Mucosa of stomach (tissue), 1 donor: Measurements from ENCODE around the gene CELA1.

Source experiments
- H3K27me3 ChIP-seq: one replicate; pipeline ENCODE4 v1.7.0; 2013; ENCODE audit warnings: mild to moderate bottlenecking, low read length; ENCODE audit not compliant: control insufficient read depth, insufficient read depth
- H3K36me3 ChIP-seq: one replicate; pipeline ENCODE4 v1.7.0; 2013; ENCODE audit warnings: low read length; ENCODE audit not compliant: control insufficient read depth, insufficient read depth
- H3K4me1 ChIP-seq: one replicate; pipeline ENCODE4 v1.7.0; 2013; ENCODE audit warnings: mild to moderate bottlenecking, low read length; ENCODE audit not compliant: control insufficient read depth, insufficient read depth
- H3K4me3 ChIP-seq: one replicate; pipeline ENCODE4 v1.7.0; 2013; ENCODE audit warnings: low read length
- H3K9ac ChIP-seq: one replicate; pipeline ENCODE4 v1.7.0; 2013; ENCODE audit warnings: mild to moderate bottlenecking, low read length, moderate library complexity
- H3K9me3 ChIP-seq: one replicate; pipeline ENCODE4 v1.7.0; 2013; ENCODE audit warnings: mild to moderate bottlenecking, low read length, moderate library complexity; ENCODE audit not compliant: control insufficient read depth
- donor health status: Pancreatic carcinoma.

Gene CELA1

GRCh38 chr12:51371295-51371953 lies 24.9 kb upstream of the CELA1 start:
- Histone ChIP-seq H3K9ac (no peak overlapping the region), H3K27me3 (no peaks in the 10 kb centered on the region), H3K4me3 (no peak overlapping the region), H3K36me3 (peaks cover 20% of the 10 kb centered on the region), H3K4me1 (peaks cover 21% of the 10 kb centered on the region), H3K9me3 (no peaks in the 10 kb centered on the region)

GRCh38 chr12:51370667-51371066 lies 24.2 kb upstream of the CELA1 start:
- Histone ChIP-seq H3K4me1 (peaks cover 21% of the 10 kb centered on the region), H3K4me3 (no peak overlapping the region), H3K27me3 (no peaks in the 10 kb centered on the region), H3K9me3 (no peaks in the 10 kb centered on the region), H3K36me3 (peaks cover 28% of the 10 kb centered on the region), H3K9ac (no peak overlapping the region)

DNA sequence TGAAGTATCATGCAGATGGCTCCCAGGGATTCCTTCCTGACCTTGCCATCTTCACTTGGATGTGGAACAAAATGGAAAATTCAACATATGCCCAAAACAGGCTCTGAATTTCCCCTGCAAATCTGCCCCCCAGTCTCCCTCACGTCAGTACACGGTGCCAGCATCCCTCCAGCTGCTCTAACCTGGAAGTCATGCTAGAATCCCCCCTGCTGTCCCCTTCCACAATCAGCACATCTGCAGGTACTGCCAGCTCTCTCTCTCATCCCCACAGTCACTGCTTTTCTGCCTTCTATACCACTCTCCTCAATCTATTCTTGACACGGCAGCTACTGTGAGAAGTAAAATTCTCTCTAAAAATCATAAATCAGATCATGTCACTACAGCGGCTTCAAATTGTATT lies 23.1 kb upstream of the CELA1 start:
- H3K9ac ChIP-seq = no peak overlapping the region
- peaks cover 21% of the 10 kb centered on the region for H3K4me1 ChIP-seq
- H3K9me3 ChIP-seq = no peaks in the 10 kb centered on the region
- no peaks in the 10 kb centered on the region for H3K27me3 ChIP-seq
- no peak overlapping the region for H3K4me3 ChIP-seq
- peaks cover 30% of the 10 kb centered on the region for H3K36me3 ChIP-seq

DNA sequence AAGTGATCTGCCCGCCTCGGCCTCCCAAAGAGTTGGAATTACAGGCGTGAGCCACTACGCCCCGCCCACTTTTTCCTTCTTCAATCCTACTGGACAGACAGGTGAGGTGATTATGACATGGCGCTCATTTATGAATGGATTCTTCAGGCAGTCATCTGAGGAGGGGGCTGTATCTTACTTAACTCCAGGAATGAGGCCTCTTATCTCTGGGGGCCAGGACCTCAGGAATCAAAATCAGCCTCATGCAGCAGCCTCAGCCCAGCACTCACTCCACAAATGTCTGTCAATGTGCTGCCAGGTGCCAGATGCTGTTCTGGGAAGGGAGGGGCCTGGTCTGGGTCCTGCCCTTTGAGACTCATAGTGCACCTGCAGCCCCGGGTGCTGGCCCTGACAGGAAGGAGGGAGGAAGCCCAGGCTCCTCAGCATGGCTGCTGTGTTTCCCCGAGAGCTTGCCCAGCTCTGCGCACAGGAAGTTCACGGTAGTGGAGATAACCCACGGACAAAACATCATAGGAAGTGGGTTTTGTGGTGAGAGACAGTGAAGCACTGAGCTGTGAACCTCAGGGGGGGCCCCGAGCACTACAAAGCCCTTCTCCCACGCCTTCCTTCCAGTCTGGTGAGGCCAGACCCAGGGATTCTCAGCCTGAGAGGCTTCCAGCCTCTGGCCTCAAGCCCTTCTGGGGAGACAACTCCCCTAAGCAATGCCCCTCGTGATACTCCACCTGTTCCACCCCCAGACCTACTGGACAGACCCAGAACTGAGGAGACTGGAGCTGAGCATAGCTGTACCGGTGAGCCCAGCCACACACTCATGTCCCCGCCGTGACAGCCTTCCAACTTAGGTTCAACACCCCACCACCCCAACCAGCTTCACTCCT lies 22.4 kb upstream of the CELA1 start:
- H3K9ac ChIP-seq = no peak overlapping the region
- peaks cover 21% of the 10 kb centered on the region for H3K4me1 ChIP-seq
- H3K9me3 ChIP-seq = no peaks in the 10 kb centered on the region
- H3K4me3 ChIP-seq = no peak overlapping the region
- no peaks in the 10 kb centered on the region for H3K27me3 ChIP-seq
- H3K36me3 ChIP-seq = peaks cover 27% of the 10 kb centered on the region

- Histone ChIP-seq H3K27me3 (no peaks in the 10 kb centered on the region), H3K4me1 (peaks cover 16% of the 10 kb centered on the region), H3K9me3 (no peaks in the 10 kb centered on the region), H3K36me3 (peaks cover 27% of the 10 kb centered on the region), H3K9ac (no peak overlapping the region), H3K4me3 (no peak overlapping the region)
Observed at GRCh38 chr12:51365276-51365675, 18.8 kb upstream of the CELA1 start.

DNA sequence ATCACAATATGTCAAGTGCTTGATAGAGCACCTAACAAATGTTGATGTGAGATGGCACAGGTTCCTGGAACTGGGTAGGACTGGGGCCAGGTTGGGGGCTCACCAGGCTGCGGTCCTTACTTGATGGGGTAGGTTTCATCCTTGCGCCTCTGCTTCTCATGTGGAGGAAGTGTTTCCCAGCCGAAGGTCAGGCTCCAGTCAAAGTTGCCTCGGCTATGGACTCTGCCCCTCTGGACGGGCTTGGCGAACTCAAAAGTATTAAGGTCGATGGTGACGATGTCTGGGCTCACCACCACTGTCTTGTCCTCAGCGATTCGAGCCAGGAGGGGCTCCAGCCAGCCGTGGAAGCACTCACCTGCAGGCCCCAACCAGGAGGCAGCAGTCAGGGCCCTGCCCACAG lies 17.5 kb upstream of the CELA1 start:
- Histone ChIP-seq H3K4me3 (no peak overlapping the region), H3K9me3 (no peaks in the 10 kb centered on the region), H3K9ac (no peak overlapping the region), H3K4me1 (peaks cover 10% of the 10 kb centered on the region), H3K36me3 (peaks cover 27% of the 10 kb centered on the region), H3K27me3 (no peaks in the 10 kb centered on the region)

DNA sequence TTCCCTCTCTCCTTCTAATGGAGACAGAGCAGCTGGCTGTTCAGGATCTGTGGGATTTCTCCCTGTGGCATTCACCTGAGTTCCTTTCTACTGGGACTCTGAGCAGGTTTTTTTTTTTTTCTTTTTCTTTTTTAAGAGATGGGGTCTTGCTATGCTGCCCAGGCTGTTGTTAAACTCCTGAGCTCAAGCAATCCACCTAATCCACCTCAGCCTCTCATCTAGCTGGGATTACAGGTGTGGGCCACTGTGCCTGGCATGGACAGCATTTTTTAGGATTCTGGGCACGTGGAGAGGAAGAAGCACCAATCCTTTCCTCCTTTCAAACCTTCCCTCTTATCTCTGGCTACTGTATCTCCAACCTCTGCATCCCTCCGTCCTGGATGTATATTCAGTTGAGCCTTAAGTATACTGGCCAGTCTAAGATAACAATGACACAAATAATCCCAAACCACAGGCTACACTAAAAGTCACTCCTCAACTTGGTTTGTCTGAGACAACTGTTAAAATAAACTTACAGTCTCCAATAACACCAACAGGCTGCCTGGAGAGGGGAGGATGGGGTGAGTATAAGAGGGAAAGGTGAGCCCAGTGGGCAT lies 16.4 kb upstream of the CELA1 start:
- H3K4me3 ChIP-seq = no peak overlapping the region
- H3K27me3 ChIP-seq = no peaks in the 10 kb centered on the region
- H3K9ac ChIP-seq = no peak overlapping the region
- H3K36me3 ChIP-seq = peaks cover 27% of the 10 kb centered on the region
- H3K9me3 ChIP-seq = no peaks in the 10 kb centered on the region
- peaks cover 5% of the 10 kb centered on the region for H3K4me1 ChIP-seq

DNA sequence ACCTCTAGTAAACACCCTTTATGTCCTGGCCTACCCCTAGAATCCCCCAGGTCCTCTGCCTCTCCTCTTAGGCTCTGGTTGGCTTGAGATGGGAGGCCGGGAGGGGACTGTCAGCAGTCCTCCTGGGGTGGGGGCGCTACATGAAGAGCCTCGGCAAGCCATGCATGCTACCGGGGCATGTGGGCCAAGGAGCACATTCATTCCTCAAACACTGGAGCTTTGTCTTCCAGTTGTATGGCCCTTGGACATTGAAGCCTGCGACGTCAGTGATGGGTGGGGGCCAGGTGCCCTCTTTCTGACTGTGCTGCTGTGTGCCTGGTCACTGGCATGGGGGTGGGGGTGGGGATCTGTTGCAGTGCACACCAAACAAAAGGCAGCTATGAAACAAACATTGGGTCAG lies 15.8 kb upstream of the CELA1 start:
- no peaks in the 10 kb centered on the region for H3K27me3 ChIP-seq
- H3K36me3 ChIP-seq = peaks cover 25% of the 10 kb centered on the region
- no peaks in the 10 kb centered on the region for H3K9me3 ChIP-seq
- H3K9ac ChIP-seq = no peak overlapping the region
- no peak overlapping the region for H3K4me3 ChIP-seq
- peaks cover 5% of the 10 kb centered on the region for H3K4me1 ChIP-seq

GRCh38 chr12:51361161-51362016 lies 14.9 kb upstream of the CELA1 start:
- no peaks in the 10 kb centered on the region for H3K9me3 ChIP-seq
- H3K9ac ChIP-seq = no peak overlapping the region
- no peak overlapping the region for H3K4me3 ChIP-seq
- no peaks in the 10 kb centered on the region for H3K27me3 ChIP-seq
- H3K4me1 ChIP-seq = peaks cover 5% of the 10 kb centered on the region
- H3K36me3 ChIP-seq = peaks cover 29% of the 10 kb centered on the region

DNA sequence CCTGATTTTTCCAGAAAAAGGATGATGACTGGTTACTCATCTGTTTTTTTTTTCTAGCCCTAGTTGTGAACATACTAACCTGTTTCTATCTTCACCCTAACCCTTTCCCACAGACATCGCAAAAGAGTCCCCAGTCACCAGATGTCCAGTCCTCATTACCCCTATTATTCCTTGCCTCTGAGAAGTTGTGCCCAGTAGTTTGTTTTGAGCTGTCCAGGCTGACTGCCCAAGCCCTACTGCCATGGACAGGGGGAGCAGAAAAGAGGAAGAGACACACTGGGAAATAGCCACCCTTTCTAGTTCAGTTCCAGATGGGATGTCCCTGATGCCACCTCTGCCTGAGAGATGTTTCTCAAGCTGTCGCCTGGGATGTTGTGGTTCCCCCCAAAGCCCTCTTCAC lies 13.8 kb upstream of the CELA1 start:
- no peaks in the 10 kb centered on the region for H3K9me3 ChIP-seq
- H3K4me3 ChIP-seq = no peak overlapping the region
- no peak overlapping the region for H3K9ac ChIP-seq
- H3K36me3 ChIP-seq = peaks cover 23% of the 10 kb centered on the region
- H3K4me1 ChIP-seq = peaks cover 5% of the 10 kb centered on the region
- no peaks in the 10 kb centered on the region for H3K27me3 ChIP-seq

DNA sequence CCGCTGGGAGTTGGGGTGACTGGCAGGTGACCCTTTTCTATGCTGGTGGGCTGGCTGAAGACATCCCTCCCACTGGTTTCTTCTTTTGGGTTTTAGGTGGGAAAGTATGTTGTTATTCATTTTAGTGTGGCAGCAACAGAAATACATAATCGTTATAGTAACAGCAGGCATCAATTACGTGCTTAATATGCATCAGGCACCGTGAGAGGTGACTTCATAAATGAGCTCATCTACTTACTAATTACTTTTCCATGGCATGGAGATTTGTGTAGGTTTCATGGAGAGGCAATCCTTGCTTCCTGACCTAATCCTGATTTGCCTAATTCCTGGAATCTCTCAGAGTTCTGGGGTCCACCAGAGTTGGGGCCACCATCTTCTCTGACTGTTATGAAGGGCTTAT lies 13.4 kb upstream of the CELA1 start:
- H3K4me1 ChIP-seq = peaks cover 5% of the 10 kb centered on the region
- no peaks in the 10 kb centered on the region for H3K27me3 ChIP-seq
- H3K9ac ChIP-seq = no peak overlapping the region
- H3K4me3 ChIP-seq = no peak overlapping the region
- H3K9me3 ChIP-seq = no peaks in the 10 kb centered on the region
- H3K36me3 ChIP-seq = peaks cover 23% of the 10 kb centered on the region
